K562 (cell line): Measurements from ENCODE around the gene TPMT. TPM values are rescaled to one million over a fixed set of nuclear protein-coding genes. Genes with fewer than 3 reads are reported as not detected.

ENCODE experiments used
- ATAC-seq: fragments of 200-7000 bp; cut with Tn5 transposase; 3 replicates; pipeline ENCODE4 v1.9.1; 2020; ENCODE audit warnings: moderate library complexity
- BruUV-seq: library from RNA; stranded (reverse); fragments of 400-500 nt; replicated peaks from 2 replicates; lab custom pipeline; 2021; lab: Mats Ljungman, UMichigan
- CTCF ChIA-PET: fragments of 300-600 bp; formaldehyde crosslinking; extraction: SDS; loops from one replicate; lab custom pipeline; 2021; ENCODE audit warnings: low intra/inter-chr PET ratio; lab: Yijun Ruan, JAX
- POLR2A ChIA-PET: fragments of 300-600, 350-650 bp; sonication (Branson Sonifier 250); formaldehyde crosslinking; extraction: SDS; loops from one replicate; lab custom pipeline; 2021; ENCODE audit warnings: antibody characterized with exemption, inconsistent platforms; lab: Yijun Ruan, JAX
- DNase-seq, 4 experiments: peaks; one replicate each; pipeline versions ENCODE4 v3.0.0 to v3.0.0-alpha.2; 2011 to 2018; ENCODE audit warnings: low spot score in 3 of 4, mixed read lengths in 3 of 4; ENCODE audit errors: extremely low read depth in 1 of 4
- FAIRE-seq: peaks from 2 replicates; lab custom pipeline; 2011; peaks lifted over from hg19 to GRCh38; lab: Jason Lieb, UNC
- H2AFZ ChIP-seq: 2 replicates; pipeline ENCODE4 v1.6.0; 2011; ENCODE audit warnings: low read depth, low read length, control low read depth, inconsistent platforms
- H3K27ac ChIP-seq: fragments of 200-600 bp; 3 replicates; pipeline ENCODE4 v1.8.0; 2011; ENCODE audit warnings: low read depth, mild to moderate bottlenecking, control low read depth, inconsistent platforms, low read length, moderate library complexity, mixed read lengths; ENCODE audit errors: extremely low read depth
- H3K27me3 ChIP-seq, 2 experiments: fragments of 300-600 bp in 1 of 2; 2 replicates in 1 of 2; 3 replicates in 1 of 2; pipeline versions ENCODE4 v1.6.0 to v1.8.0; 2011; ENCODE audit warnings: inconsistent platforms in 2 of 2, low read length in 2 of 2, mild to moderate bottlenecking in 1 of 2, mixed read lengths in 1 of 2, moderate library complexity in 1 of 2; ENCODE audit not compliant: control insufficient read depth in 2 of 2, insufficient read depth in 2 of 2
- H3K36me3 ChIP-seq: fragments of 300-600 bp; 3 replicates; pipeline ENCODE4 v1.8.0; 2011; ENCODE audit warnings: mild to moderate bottlenecking, low read length, inconsistent platforms; ENCODE audit not compliant: control insufficient read depth, insufficient read depth
- H3K4me1 ChIP-seq, 2 experiments: fragments of 200-600 bp in 1 of 2; replicated peaks in 1 of 2; 2 replicates in 1 of 2; 3 replicates in 1 of 2; pipeline versions ENCODE4 v1.5.1 to v1.8.0; 2011; ENCODE audit warnings: inconsistent platforms in 2 of 2, low read length in 2 of 2, mild to moderate bottlenecking in 1 of 2, mixed read lengths in 1 of 2, moderate library complexity in 1 of 2; ENCODE audit not compliant: control insufficient read depth in 2 of 2, insufficient read depth in 2 of 2
- H3K4me2 ChIP-seq: 2 replicates; pipeline ENCODE4 v1.6.1; 2011; ENCODE audit warnings: low read length, control low read depth, inconsistent platforms, mixed read lengths; ENCODE audit not compliant: insufficient read depth
- H3K4me3 ChIP-seq: fragments of 200-600 bp; sonication (generic), shearing (Covaris generic); 2 replicates; pipeline ENCODE4 v1.5.1; 2016; ENCODE audit warnings: control low read depth, inconsistent platforms
- H3K79me2 ChIP-seq: fragments of 200-600 bp; 3 replicates; pipeline ENCODE4 v1.8.0; 2011; ENCODE audit warnings: low read length, inconsistent platforms; ENCODE audit not compliant: control insufficient read depth, insufficient read depth
- H3K9ac ChIP-seq, 2 experiments: 2 replicates each; pipeline versions ENCODE4 v1.6.0 to v1.6.1; 2011; ENCODE audit warnings: low read depth in 2 of 2, low read length in 2 of 2, control low read depth in 1 of 2, inconsistent platforms in 1 of 2, mild to moderate bottlenecking in 1 of 2, mixed read lengths in 1 of 2; ENCODE audit not compliant: insufficient read depth in 1 of 2
- H3K9me1 ChIP-seq: one replicate; pipeline ENCODE4 v1.6.0; 2011; ENCODE audit warnings: inconsistent platforms, mild to moderate bottlenecking, low read length, moderate library complexity; ENCODE audit not compliant: control insufficient read depth, insufficient read depth
- H3K9me3 ChIP-seq: replicated peaks from 2 replicates; pipeline ENCODE4 v1.5.1; 2011; ENCODE audit warnings: low read depth, low read length, inconsistent platforms; ENCODE audit not compliant: control insufficient read depth, insufficient read depth
- H4K20me1 ChIP-seq: replicated peaks from 2 replicates; pipeline ENCODE4 v1.6.1; 2011; ENCODE audit warnings: low read length, inconsistent platforms, mixed read lengths; ENCODE audit not compliant: control insufficient read depth, insufficient read depth
- CEBPG ChIP-seq, 3 experiments: fragments of 200-800 bp in 1 of 3; sonication (Bioruptor generic) in 1 of 3; sonication (generic) in 1 of 3; formaldehyde crosslinking in 1 of 3; IDR thresholded peaks in 2 of 3; conservative IDR thresholded peaks in 1 of 3; 2 replicates each; pipeline versions ENCODE4 v1.6.1 to v1.8.0; 2016 to 2022; ENCODE audit warnings: missing compliant biosample characterization in 2 of 3, missing genetic modification characterization in 2 of 3, mild to moderate bottlenecking in 1 of 3, missing genetic modification reagents in 1 of 3
- E2F8 ChIP-seq: fragments of 450-650 bp; IDR thresholded peaks from 2 replicates; pipeline ENCODE4 v1.7.1; 2018; ENCODE audit warnings: mild to moderate bottlenecking, low read depth; ENCODE audit not compliant: partially characterized antibody
- HNRNPK ChIP-seq: fragments of 200-400 bp; formaldehyde crosslinking; IDR thresholded peaks from one replicate; pipeline ENCODE4 v1.6.1; 2018; ENCODE audit warnings: mild to moderate bottlenecking, low read depth, low read length; ENCODE audit not compliant: poor library complexity, severe bottlenecking
- MTA3 ChIP-seq: fragments of 450-650 bp; formaldehyde crosslinking; IDR thresholded peaks from 2 replicates; pipeline ENCODE4 v1.6.1; 2017; ENCODE audit warnings: mild to moderate bottlenecking, borderline replicate concordance
- NFE2L1 ChIP-seq: fragments of 450-650 bp; IDR thresholded peaks from 2 replicates; pipeline ENCODE4 v1.6.1; 2016; ENCODE audit warnings: missing genetic modification characterization, low read depth, mild to moderate bottlenecking, missing compliant biosample characterization, moderate library complexity, borderline replicate concordance
- PHB2 ChIP-seq: fragments of 450-650 bp; IDR thresholded peaks from 2 replicates; pipeline ENCODE4 v1.6.1; 2017; ENCODE audit warnings: low read depth
- PHTF2 ChIP-seq: fragments of 250-450 bp; sonication (Bioruptor Pico); IDR thresholded peaks from 2 replicates; pipeline ENCODE4 v1.5.0; 2021; ENCODE audit warnings: mild to moderate bottlenecking
- POLR2H ChIP-seq: IDR thresholded peaks from 2 replicates; pipeline ENCODE4 v1.6.1; 2016; ENCODE audit warnings: missing genetic modification characterization, low read depth, mild to moderate bottlenecking, control low read depth, missing compliant biosample characterization, moderate library complexity
- POLR3A ChIP-seq: IDR thresholded peaks from 2 replicates; pipeline ENCODE4 v1.6.1; 2011; ENCODE audit warnings: borderline replicate concordance, mild to moderate bottlenecking, moderate library complexity; ENCODE audit not compliant: insufficient read length, insufficient read depth; ENCODE audit errors: extremely low read depth
- TAF1 ChIP-seq: IDR thresholded peaks from 2 replicates; pipeline ENCODE4 v1.6.1; 2011; ENCODE audit warnings: mild to moderate bottlenecking, low read length, moderate library complexity; ENCODE audit not compliant: insufficient read depth, control insufficient read depth, severe bottlenecking; ENCODE audit errors: extremely low read depth
- YY1 ChIP-seq, 3 experiments: IDR thresholded peaks; 2 replicates each; pipeline ENCODE4 v1.6.1; 2011; ENCODE audit warnings: low read length in 2 of 3, mild to moderate bottlenecking in 2 of 3, moderate library complexity in 2 of 3, borderline replicate concordance in 1 of 3, control low read depth in 1 of 3, low read depth in 1 of 3; ENCODE audit not compliant: insufficient read depth in 3 of 3, insufficient replicate concordance in 2 of 3, control insufficient read depth in 1 of 3, insufficient read length in 1 of 3; ENCODE audit errors: extremely low read depth in 1 of 3
- ZNF232 ChIP-seq: sonication (generic); formaldehyde crosslinking; IDR thresholded peaks from 2 replicates; pipeline ENCODE4 v1.8.0; 2022; ENCODE audit warnings: mild to moderate bottlenecking, missing genetic modification reagents
- WGBS: fragments of 100-300 bp; shearing (Covaris generic); methylation state at CpG from one replicate; pipeline ENCODE4 v1.1.6; 2016; ENCODE audit warnings: low coverage, mixed read lengths; ENCODE audit not compliant: insufficient coverage; ENCODE audit errors: missing lambda C conversion rate; 5-methylcytosine and 5-hydroxymethylcytosine counted together
- in situ Hi-C: fragments of 300-500 bp; cut with MboI; formaldehyde crosslinking; loops from 4 replicates; pipeline ENCODE4 v1.15.0; 2018; ENCODE audit warnings: inconsistent platforms, mixed read lengths
- intact Hi-C: fragments of 100-400 bp; cut with micrococcal nuclease; formaldehyde crosslinking; loops from 2 replicates; pipeline ENCODE4 v1.14.2; 2022
- polyA plus RNA-seq, 8 experiments: library from polyadenylated mRNA; depleted of rRNA in 4 of 8; stranded (reverse) in 5 of 8; unstranded in 3 of 8; fragments of >200 nt; fragmentation: Nextera tagmentation in 2 of 8; fragmentation: Illumina TruSeq in 1 of 8; extraction: Ambion mirVana in 2 of 8; extraction: Trizol in 1 of 8; gene quantifications; 2 replicates each; pipeline versions ENCODE4 v1.2.1 to v1.2.3, GENCODE V29; 2011 to 2014; ENCODE audit warnings: inconsistent platforms in 1 of 8, missing spikeins in 1 of 8
- total RNA-seq, 7 experiments: library from RNA; depleted of rRNA in 6 of 7; stranded (reverse); fragments of >200 nt in 6 of 7; fragmentation: Illumina TruSeq in 2 of 7; extraction: Trizol in 2 of 7; gene quantifications; 2 replicates each; pipeline versions ENCODE4 v1.2.1 to v1.2.3, GENCODE V29; 2011 to 2021; ENCODE audit warnings: low replicate concordance in 1 of 7

The TPMT gene
- total and polyA plus RNA-seq, 9 of the 15 experiments (the other 6 are each of a cell fraction or from before 2014, with no cell fraction given), result 24.2 to 67.4 (median 46.5) TPM

- TF ChIP-seq PHB2 (peak; percentile 54; the same call in 1 of the 2 replicates), PHTF2 (CRISPR knock-in tag) (no peak), POLR2H (peak; percentile 76; the same call in 1 of the 2 replicates), YY1 (IDR thresholded peaks at IDR 0.05; ENCODE audit: borderline replicate concordance in 1 of 3, control insufficient read depth in 1 of 3, extremely low read depth in 1 of 3, insufficient read depth in 3 of 3, insufficient read length in 1 of 3, insufficient replicate concordance in 2 of 3, low read depth in 1 of 3, low read length in 2 of 3) (peak; percentile 53 to 95 (median 91)), POLR3A (no peak), E2F8 (peak; percentile 63)
Observed at GRCh38 chr6:18154507-18155149, at the start of gene TPMT (continued).

DNA sequence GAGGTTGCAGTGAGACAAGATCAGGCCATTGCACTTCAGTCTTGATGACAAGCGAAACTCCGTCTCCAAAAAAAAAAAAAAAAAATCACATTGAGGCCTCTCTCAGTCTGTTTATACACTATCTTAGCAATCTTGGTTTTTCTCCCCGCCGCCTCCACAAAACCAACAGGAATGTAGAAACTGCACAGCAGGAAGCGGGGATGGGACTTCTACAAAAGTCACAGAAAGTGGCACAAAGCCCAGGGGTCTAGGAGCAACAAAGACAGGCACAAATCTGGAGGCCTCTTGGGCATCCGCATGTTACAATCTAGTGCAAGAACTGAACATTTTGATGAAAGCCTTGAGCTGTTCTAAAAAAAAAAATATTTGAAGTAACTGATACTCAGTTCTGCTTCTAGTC is 48.9 kb upstream of the TPMT start:
- no peak overlapping the region for H3K4me3 ChIP-seq
- no peaks in the 10 kb centered on the region for H4K20me1 ChIP-seq
- in situ Hi-C loops, result no loop called here
- H3K9me1 ChIP-seq, result no peaks in the 10 kb centered on the region
- no peaks in the 10 kb centered on the region for H3K27me3 ChIP-seq
- FAIRE-seq (no peak), ATAC-seq (no peak), DNase-seq (no peak)
- intact Hi-C loops, result no loop called here
- no peak overlapping the region for H3K4me2 ChIP-seq
- no peak overlapping the region for H3K27ac ChIP-seq
- H3K9me3 ChIP-seq, result no peaks in the 10 kb centered on the region
- 91% methylated on average over 6 of the region's 6 CpGs for WGBS
- no TSS peak for BruUV-seq
- H2AFZ ChIP-seq, result no peak overlapping the region
- ChIA-PET CTCF (no interaction called here), POLR2A (interaction anchor here (0.6 to 1.1 kb wide), 2 partner anchors 9 to 160 kb away, joined by 3 to 4 read pairs; no protein-coding TSS in a partner anchor)
- H3K79me2 ChIP-seq, result no peaks in the 10 kb centered on the region
- no peaks in the 10 kb centered on the region for H3K4me1 ChIP-seq
- H3K36me3 ChIP-seq, result peaks cover 61% of the 10 kb centered on the region
- no peak overlapping the region for H3K9ac ChIP-seq
- TF ChIP-seq TAF1 (no peak), NFE2L1 (tag) (no peak), HNRNPK (no peak), CEBPG (CRISPR knock-in tag; IDR thresholded peaks at IDR 0.05) (no peak), CEBPG (tag; conservative IDR thresholded peaks at IDR 0.05 in 1 of 2, IDR thresholded peaks at IDR 0.05 in 1 of 2) (no peak), ZNF232 (CRISPR knock-in tag) (no peak), MTA3 (no peak)
